ENCODE data around the gene CHMP4A.

The CHMP4A gene

GRCh38 chr14:24172871-24173281, 40.4 kb downstream of the CHMP4A start:
- H3K4me3 ChIP-seq (ENCODE audit: low read depth, low read length) = peak overlapping the region; percentile 51
- no peak for DNase-seq (ENCODE audit: low read depth)
- no peak for TF ChIP-seq CTCF (IDR thresholded peaks at IDR 0.05; ENCODE audit: low read depth, low read length, missing control alignments)
- in situ Hi-C loops (cut with HindIII; ENCODE audit: low sequenced_read_pairs) = no loop called here

GRCh38 chr14:24172261-24172860, 40.9 kb downstream of the CHMP4A start:
- H3K4me3 ChIP-seq (ENCODE audit: low read depth, low read length) = peak overlapping the region; percentile 51
- TF ChIP-seq CTCF (IDR thresholded peaks at IDR 0.05; ENCODE audit: low read depth, low read length, missing control alignments) = no peak
- in situ Hi-C loops (cut with HindIII; ENCODE audit: low sequenced_read_pairs) = no loop called here
- no peak for DNase-seq (ENCODE audit: low read depth)

GRCh38 chr14:24171422-24172260, 41.6 kb downstream of the CHMP4A start, which contains the start of gene REC8:
Gene REC8, plus strand, starts transcription at chr14:24172080. Its CDS starts 473 bp downstream, at chr14:24172553.
- H3K4me3 ChIP-seq (ENCODE audit: low read depth, low read length) = peak within 1 kb of the TSS; percentile 51
- in situ Hi-C loops (cut with HindIII; ENCODE audit: low sequenced_read_pairs) = no loop called here
- peak; percentile 89 for DNase-seq (ENCODE audit: low read depth)
- no peak for TF ChIP-seq CTCF (IDR thresholded peaks at IDR 0.05; ENCODE audit: low read depth, low read length, missing control alignments)

GRCh38 chr14:24167469-24168114, 45.7 kb downstream of the CHMP4A start:
- no peak overlapping the region for H3K4me3 ChIP-seq (ENCODE audit: low read depth, low read length)
- DNase-seq (ENCODE audit: low read depth) = no peak
- in situ Hi-C loops (cut with HindIII; ENCODE audit: low sequenced_read_pairs) = no loop called here
- TF ChIP-seq CTCF (IDR thresholded peaks at IDR 0.05; ENCODE audit: low read depth, low read length, missing control alignments) = no peak

- no peak for DNase-seq (ENCODE audit: low read depth)
- no peak for TF ChIP-seq CTCF (IDR thresholded peaks at IDR 0.05; ENCODE audit: low read depth, low read length, missing control alignments)
- in situ Hi-C loops (cut with HindIII; ENCODE audit: low sequenced_read_pairs) = no loop called here
- no peak overlapping the region for H3K4me3 ChIP-seq (ENCODE audit: low read depth, low read length)
Measured at GRCh38 chr14:24165785-24166184, 47.5 kb downstream of the CHMP4A start.

- no peak overlapping the region for H3K4me3 ChIP-seq (ENCODE audit: low read depth, low read length)
- in situ Hi-C loops (cut with HindIII; ENCODE audit: low sequenced_read_pairs) = no loop called here
- no peak for DNase-seq (ENCODE audit: low read depth)
- TF ChIP-seq CTCF (IDR thresholded peaks at IDR 0.05; ENCODE audit: low read depth, low read length, missing control alignments) = no peak
Measured at GRCh38 chr14:24164518-24164991, 48.7 kb downstream of the CHMP4A start.
